HG03469 (cell line): ENCODE measurements around the gene PREP.

Experiments used
- ATAC-seq: cut with Tn5 transposase; IDR thresholded peaks from one replicate; pipeline ENCODE4 v1.9.1; 2021; ENCODE audit warnings: mild to moderate bottlenecking, moderate library complexity, moderate number of reproducible peaks; ENCODE audit not compliant: unreplicated experiment

PREP gene

GRCh38 chr6:105398859-105399258 is 4.0 kb downstream of the PREP start:
- ATAC-seq: no peak

GRCh38 chr6:105397987-105398386 is 4.9 kb downstream of the PREP start:
- ATAC-seq: no peak

- no peak for ATAC-seq
Measured at GRCh38 chr6:105391705-105392104, 11.2 kb downstream of the PREP start.

- ATAC-seq: no peak
Measured at GRCh38 chr6:105389543-105389942, 13.3 kb downstream of the PREP start.

- ATAC-seq: no peak
Measured at GRCh38 chr6:105388392-105388791, 14.5 kb downstream of the PREP start.

GRCh38 chr6:105384004-105384403 is 18.9 kb downstream of the PREP start:
- ATAC-seq: no peak

GRCh38 chr6:105382958-105383357 is 19.9 kb downstream of the PREP start:
- no peak for ATAC-seq

- ATAC-seq: no peak
Measured at GRCh38 chr6:105382496-105382895, 20.4 kb downstream of the PREP start.

GRCh38 chr6:105380634-105381033 is 22.2 kb downstream of the PREP start:
- ATAC-seq: no peak

- ATAC-seq: no peak
Measured at GRCh38 chr6:105375797-105376196, 27.1 kb downstream of the PREP start.

- ATAC-seq: no peak
Measured at GRCh38 chr6:105374010-105374420, 28.9 kb downstream of the PREP start.

- no peak for ATAC-seq
Measured at GRCh38 chr6:105373481-105373880, 29.4 kb downstream of the PREP start.

GRCh38 chr6:105372849-105373182 is 30.1 kb downstream of the PREP start:
- no peak for ATAC-seq

GRCh38 chr6:105372142-105372848 is 30.6 kb downstream of the PREP start:
- ATAC-seq: no peak

- ATAC-seq: no peak
Measured at GRCh38 chr6:105370351-105370750, 32.5 kb downstream of the PREP start.

- ATAC-seq: no peak
Measured at GRCh38 chr6:105369145-105369544, 33.7 kb downstream of the PREP start.

- no peak for ATAC-seq
Measured at GRCh38 chr6:105364243-105364642, 38.6 kb downstream of the PREP start.

- ATAC-seq: no peak
Measured at GRCh38 chr6:105363100-105363754, 39.7 kb downstream of the PREP start.

GRCh38 chr6:105359419-105360370 is 43.2 kb downstream of the PREP start:
- ATAC-seq: no peak

GRCh38 chr6:105357165-105357564 is 45.7 kb downstream of the PREP start:
- ATAC-seq: no peak

- ATAC-seq: no peak
Measured at GRCh38 chr6:105352037-105352617, 50.8 kb downstream of the PREP start.
